GM12891 (cell line): ENCODE measurements around the gene NAV2.

ENCODE experiments used
- POLR2A ChIP-seq: IDR thresholded peaks from 2 replicates; pipeline ENCODE4 v1.6.1; 2011; ENCODE audit warnings: low read depth, low read length, control low read depth
- POLR2AphosphoS5 ChIP-seq: IDR thresholded peaks from 2 replicates; pipeline ENCODE4 v1.6.1; 2011; ENCODE audit warnings: low read depth, low read length, control low read depth
- SPI1 ChIP-seq: IDR thresholded peaks from 2 replicates; pipeline ENCODE4 v1.6.1; 2011; ENCODE audit warnings: low read depth, low read length, control low read depth
- TAF1 ChIP-seq: IDR thresholded peaks from 2 replicates; pipeline ENCODE4 v1.6.1; 2011; ENCODE audit warnings: low read depth, low read length, control low read depth

GRCh38 chr11:20036626-20037335, 324.1 kb downstream of the NAV2 start:
- TF ChIP-seq POLR2A (no peak), POLR2AphosphoS5 (no peak), TAF1 (no peak), SPI1 (no peak)
